ENCODE results near the gene RNU5B-1.

The RNU5B-1 gene

DNA sequence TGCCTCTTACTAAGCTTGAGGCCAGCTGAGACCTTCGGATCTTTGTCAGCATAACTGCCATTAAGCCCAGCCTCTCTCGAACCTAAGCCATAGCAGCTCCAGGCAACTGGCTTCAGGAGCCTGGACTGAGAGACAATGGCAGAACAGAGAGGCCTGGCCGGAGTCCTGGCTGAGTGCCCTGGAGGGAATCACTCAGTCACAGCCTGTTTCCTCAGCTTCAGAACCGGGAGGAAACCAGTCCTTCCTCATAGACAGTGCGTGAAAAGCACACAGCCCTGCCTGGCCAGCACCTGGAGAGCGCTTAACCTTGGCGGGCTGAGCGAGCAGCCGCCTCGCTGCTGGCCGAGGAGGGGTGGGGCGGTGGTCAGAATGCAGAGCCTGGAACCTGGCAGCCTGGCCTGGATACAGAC is 21.6 kb downstream of the RNU5B-1 start:
- Histone ChIP-seq H3K79me2 (ENCODE audit: insufficient read depth, low read depth) (no peaks in the 10 kb centered on the region), H3K27ac (no peak overlapping the region), H2AFZ (ENCODE audit: low read depth) (no peak overlapping the region), H4K20me1 (ENCODE audit: insufficient read depth) (no peaks in the 10 kb centered on the region), H3K4me2 (no peak overlapping the region), H3K4me3 (IDR thresholded peaks at IDR 0.05; ENCODE audit: insufficient read depth, low read depth, low read length) (no peak overlapping the region), H3K36me3 (ENCODE audit: insufficient read depth) (no peaks in the 10 kb centered on the region), H3K4me1 (ENCODE audit: low read depth, poor library complexity, severe bottlenecking) (no peaks in the 10 kb centered on the region), H3K27me3 (ENCODE audit: insufficient read depth, low read depth) (no peaks in the 10 kb centered on the region; the same call in 1 of the 2 replicates), H3K9ac (no peak overlapping the region)
- no peak for TF ChIP-seq CTCF (conservative IDR thresholded peaks at IDR 0.05; ENCODE audit: low read depth, low read length)

DNA sequence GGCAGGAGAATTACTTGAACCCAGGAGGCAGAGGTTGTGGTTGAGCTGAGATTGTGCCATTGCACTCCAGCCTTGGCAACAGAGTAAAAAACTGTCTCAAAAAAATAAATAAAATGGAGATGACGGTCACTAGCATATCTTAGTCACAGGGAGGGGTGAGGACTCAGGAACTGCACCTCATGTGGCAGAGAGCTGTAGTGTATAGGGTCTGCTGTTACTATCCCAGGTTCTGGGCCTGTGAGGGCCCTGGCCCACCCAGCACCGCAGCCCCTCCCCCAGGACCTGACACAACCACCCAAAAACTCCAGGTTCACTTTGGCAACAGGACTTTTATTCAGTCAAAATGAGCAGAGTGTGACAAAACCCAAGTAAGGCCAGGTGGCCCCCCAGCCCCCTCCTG is 22.3 kb downstream of the RNU5B-1 start:
- H3K79me2 ChIP-seq (ENCODE audit: insufficient read depth, low read depth): no peaks in the 10 kb centered on the region
- H2AFZ ChIP-seq (ENCODE audit: low read depth): no peak overlapping the region
- H3K9ac ChIP-seq: no peak overlapping the region
- TF ChIP-seq CTCF (conservative IDR thresholded peaks at IDR 0.05; ENCODE audit: low read depth, low read length): no peak
- no peak overlapping the region for H3K27ac ChIP-seq
- no peaks in the 10 kb centered on the region for H3K4me1 ChIP-seq (ENCODE audit: low read depth, poor library complexity, severe bottlenecking)
- H3K4me3 ChIP-seq (IDR thresholded peaks at IDR 0.05; ENCODE audit: insufficient read depth, low read depth, low read length): no peak overlapping the region
- no peaks in the 10 kb centered on the region for H4K20me1 ChIP-seq (ENCODE audit: insufficient read depth)
- no peak overlapping the region for H3K4me2 ChIP-seq
- no peaks in the 10 kb centered on the region; the same call in 1 of the 2 replicates for H3K27me3 ChIP-seq (ENCODE audit: insufficient read depth, low read depth)
- H3K36me3 ChIP-seq (ENCODE audit: insufficient read depth): no peaks in the 10 kb centered on the region

GRCh38 chr15:65327651-65328393 is 23.3 kb downstream of the RNU5B-1 start:
- no peak overlapping the region for H3K9ac ChIP-seq
- TF ChIP-seq CTCF (conservative IDR thresholded peaks at IDR 0.05; ENCODE audit: low read depth, low read length): no peak
- H3K36me3 ChIP-seq (ENCODE audit: insufficient read depth): no peaks in the 10 kb centered on the region
- H2AFZ ChIP-seq (ENCODE audit: low read depth): no peak overlapping the region
- H4K20me1 ChIP-seq (ENCODE audit: insufficient read depth): no peaks in the 10 kb centered on the region
- H3K79me2 ChIP-seq (ENCODE audit: insufficient read depth, low read depth): no peaks in the 10 kb centered on the region
- H3K4me3 ChIP-seq (IDR thresholded peaks at IDR 0.05; ENCODE audit: insufficient read depth, low read depth, low read length): no peak overlapping the region
- no peak overlapping the region for H3K4me2 ChIP-seq
- no peak overlapping the region for H3K27ac ChIP-seq
- no peaks in the 10 kb centered on the region for H3K4me1 ChIP-seq (ENCODE audit: low read depth, poor library complexity, severe bottlenecking)
- H3K27me3 ChIP-seq (ENCODE audit: insufficient read depth, low read depth): no peaks in the 10 kb centered on the region; the same call in 1 of the 2 replicates

DNA sequence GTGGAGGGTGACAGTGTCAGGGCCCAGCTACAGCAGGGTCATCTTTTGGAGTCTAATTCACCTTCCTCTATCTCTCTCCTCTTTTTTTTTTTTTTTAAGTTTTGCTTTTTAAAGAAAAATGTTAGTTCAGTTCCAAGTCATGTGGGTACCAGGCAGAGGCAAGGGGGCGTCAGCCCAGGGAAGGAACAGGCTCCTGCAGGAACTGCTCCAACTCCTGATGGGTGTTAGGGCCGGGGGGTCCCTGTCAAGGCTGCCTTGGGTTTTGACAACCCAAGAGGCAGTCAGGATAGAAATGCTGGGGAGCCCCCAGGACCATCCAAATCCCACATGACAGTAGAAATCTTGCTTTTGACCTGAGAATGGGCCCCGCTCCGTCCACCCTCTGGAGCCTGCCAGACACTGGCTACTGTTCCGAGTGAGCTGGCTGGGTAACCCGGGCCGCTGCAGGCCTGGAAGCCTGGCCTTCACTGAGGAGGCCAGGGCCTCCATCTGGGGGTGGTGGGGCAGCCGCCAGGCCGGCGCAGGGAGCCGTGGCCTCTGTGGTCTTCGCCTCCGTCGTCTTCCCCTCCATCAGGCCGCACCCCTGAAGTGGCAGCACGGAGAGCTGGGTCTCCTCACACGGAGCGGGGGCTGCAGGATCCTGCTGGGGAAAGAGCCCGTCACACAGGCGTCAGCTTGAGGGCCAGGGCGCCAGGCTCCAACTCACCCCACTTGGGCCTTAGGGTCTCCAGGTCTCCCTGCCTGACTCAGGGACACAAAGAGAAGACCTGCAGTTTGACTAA is 24.2 kb downstream of the RNU5B-1 start:
- H3K4me3 ChIP-seq (IDR thresholded peaks at IDR 0.05; ENCODE audit: insufficient read depth, low read depth, low read length): no peak overlapping the region
- H4K20me1 ChIP-seq (ENCODE audit: insufficient read depth): no peaks in the 10 kb centered on the region
- no peaks in the 10 kb centered on the region for H3K36me3 ChIP-seq (ENCODE audit: insufficient read depth)
- no peak for TF ChIP-seq CTCF (conservative IDR thresholded peaks at IDR 0.05; ENCODE audit: low read depth, low read length)
- H3K27ac ChIP-seq: no peak overlapping the region
- no peaks in the 10 kb centered on the region; the same call in 1 of the 2 replicates for H3K27me3 ChIP-seq (ENCODE audit: insufficient read depth, low read depth)
- H2AFZ ChIP-seq (ENCODE audit: low read depth): no peak overlapping the region
- H3K9ac ChIP-seq: no peak overlapping the region
- H3K79me2 ChIP-seq (ENCODE audit: insufficient read depth, low read depth): no peaks in the 10 kb centered on the region
- no peaks in the 10 kb centered on the region for H3K4me1 ChIP-seq (ENCODE audit: low read depth, poor library complexity, severe bottlenecking)
- H3K4me2 ChIP-seq: no peak overlapping the region

All from KMS-11 (cell line).